ENCODE data around the gene RPL19. TPM values are rescaled to one million over a fixed set of nuclear protein-coding genes. Genes with fewer than 3 reads are reported as not detected.

The RPL19 gene
- polyA plus RNA-seq, 1 experiment = 1,903 TPM

- peaks cover 9% of the 10 kb centered on the region for H3K27me3 ChIP-seq (ENCODE audit: control insufficient read depth, insufficient read depth, low read length)
- H3K4me3 ChIP-seq (ENCODE audit: low read depth, low read length) = peak overlapping the region; percentile 96
- ChIA-PET POLR2A (interaction anchor here (1.0 kb wide), 1 partner anchor 9 kb away, joined by 5 read pairs; no protein-coding TSS in a partner anchor), CTCF (interaction anchor here (0.6 to 12.7 kb wide), 50 partner anchors 10 to 477 kb away, joined by 3 to 234 read pairs (median 5); partner anchors contain the start of genes ARL5C, CACNB1, LASP1 and LASP1NB)
- DNase-seq (ENCODE audit: low read depth) = peak; percentile 43
- no peaks in the 10 kb centered on the region for H3K36me3 ChIP-seq (ENCODE audit: control insufficient read depth, insufficient read depth, low read length)
- TF ChIP-seq CTCF (IDR thresholded peaks at IDR 0.05; ENCODE audit: insufficient read depth, low read depth, low read length) = 0 out of 2 replicates have a peak, but pooled peaks have one; percentile 13
Measured at GRCh38 chr17:39153599-39154051, 46.5 kb upstream of the RPL19 start.

- Histone ChIP-seq H3K4me3 (ENCODE audit: low read depth, low read length) (no peak overlapping the region), H3K36me3 (ENCODE audit: control insufficient read depth, insufficient read depth, low read length) (no peaks in the 10 kb centered on the region), H3K27me3 (ENCODE audit: control insufficient read depth, insufficient read depth, low read length) (peaks cover 6% of the 10 kb centered on the region)
- DNase-seq (ENCODE audit: low read depth) = no peak
- ChIA-PET CTCF (interaction anchor here (6.2 kb wide), 1 partner anchor 9 kb away, joined by 66 read pairs; the partner anchor contains the start of gene ARL5C), POLR2A (no interaction called here)
- TF ChIP-seq CTCF (IDR thresholded peaks at IDR 0.05; ENCODE audit: insufficient read depth, low read depth, low read length) = no peak
Measured at GRCh38 chr17:39155654-39156053, 44.4 kb upstream of the RPL19 start.

- ChIA-PET POLR2A (interaction anchor here (0.7 kb wide), 1 partner anchor 388 kb away, joined by 3 read pairs; no protein-coding TSS in a partner anchor), CTCF (interaction anchor here (0.6 to 6.2 kb wide), 4 partner anchors 8 to 173 kb away, joined by 3 to 66 read pairs (median 3); partner anchors contain the start of gene ARL5C)
- no peak for DNase-seq (ENCODE audit: low read depth)
- Histone ChIP-seq H3K36me3 (ENCODE audit: control insufficient read depth, insufficient read depth, low read length) (no peaks in the 10 kb centered on the region), H3K4me3 (ENCODE audit: low read depth, low read length) (no peak overlapping the region), H3K27me3 (ENCODE audit: control insufficient read depth, insufficient read depth, low read length) (peaks cover 4% of the 10 kb centered on the region)
- no peak for TF ChIP-seq CTCF (IDR thresholded peaks at IDR 0.05; ENCODE audit: insufficient read depth, low read depth, low read length)
Measured at GRCh38 chr17:39156491-39156890, 43.6 kb upstream of the RPL19 start.

- POLR2A ChIA-PET = interaction anchor here (0.6 kb wide), 1 partner anchor 233 kb away, joined by 12 read pairs; the partner anchor contains the start of gene LASP1NB
- TF ChIP-seq CTCF (IDR thresholded peaks at IDR 0.05; ENCODE audit: insufficient read depth, low read depth, low read length) = no peak
Measured at GRCh38 chr17:39158623-39159022, 41.5 kb upstream of the RPL19 start.

GRCh38 chr17:39161962-39162361 is 38.1 kb upstream of the RPL19 start:
- DNase-seq (ENCODE audit: low read depth) = no peak
- POLR2A ChIA-PET = no interaction called here
- no peak overlapping the region for H3K4me3 ChIP-seq (ENCODE audit: low read depth, low read length)
- no peaks in the 10 kb centered on the region for H3K36me3 ChIP-seq (ENCODE audit: control insufficient read depth, insufficient read depth, low read length)
- peaks cover 23% of the 10 kb centered on the region for H3K27me3 ChIP-seq (ENCODE audit: control insufficient read depth, insufficient read depth, low read length)
- CTCF ChIA-PET = interaction anchor here (0.5 to 2.4 kb wide), 2 partner anchors 12 to 81 kb away, joined by 5 to 12 read pairs; no protein-coding TSS in a partner anchor
- no peak for TF ChIP-seq CTCF (IDR thresholded peaks at IDR 0.05; ENCODE audit: insufficient read depth, low read depth, low read length)

More at GRCh38 chr17:39158623-39159022, 41.5 kb upstream of the RPL19 start:
- Histone ChIP-seq H3K27me3 (ENCODE audit: control insufficient read depth, insufficient read depth, low read length) (peaks cover 4% of the 10 kb centered on the region), H3K4me3 (ENCODE audit: low read depth, low read length) (no peak overlapping the region), H3K36me3 (ENCODE audit: control insufficient read depth, insufficient read depth, low read length) (no peaks in the 10 kb centered on the region)
- DNase-seq (ENCODE audit: low read depth) = no peak
- CTCF ChIA-PET = interaction anchor here (0.6 to 1.1 kb wide), 3 partner anchors 16 to 431 kb away, joined by 3 to 5 read pairs (median 4); no protein-coding TSS in a partner anchor

All from BJ (cell line).